ENCODE data around the gene SMG9. TPM values are rescaled to one million over a fixed set of nuclear protein-coding genes. Genes with fewer than 3 reads are reported as not detected.
"Not testable (repeated sequence)": the region's sequence is repeated elsewhere in the genome, so short reads cannot be mapped to it uniquely, and the experiment has no call there.

Gene SMG9
- total and polyA plus RNA-seq, 2 of the 4 experiments (the other 2 are of a cell fraction) = 4.8 to 24.3 TPM

GRCh38 chr19:43775299-43775890 lies 20.6 kb upstream of the SMG9 start:
- Histone ChIP-seq H3K4me2 (ENCODE audit: low read depth, low read length) (no peak overlapping the region), H3K27me3 (ENCODE audit: control insufficient read depth, insufficient read depth, low read length) (peaks cover 11% of the 10 kb centered on the region), H3K4ac (ENCODE audit: low read depth, low read length) (no peak overlapping the region), H2BK20ac (ENCODE audit: low read depth, low read length) (no peak overlapping the region), H2BK15ac (ENCODE audit: low read depth, low read length) (no peak overlapping the region), H2BK5ac (ENCODE audit: low read depth, low read length, poor library complexity, severe bottlenecking) (no peak overlapping the region), H3K14ac (replicated peaks; ENCODE audit: low read depth, low read length) (no peak overlapping the region), H3K27ac (ENCODE audit: insufficient read depth, low read length) (no peak overlapping the region), H3K79me1 (ENCODE audit: low read depth in 1 of 2, low read length in 2 of 2) (no peaks in the 10 kb centered on the region), H2AK9ac (replicated peaks; ENCODE audit: low read depth, low read length, poor library complexity) (peak overlapping the region; percentile 15), H2BK120ac (ENCODE audit: low read depth, low read length) (no peak overlapping the region), H3K9me3 (ENCODE audit: control insufficient read depth, insufficient read depth, low read length) (no peaks in the 10 kb centered on the region), H4K91ac (ENCODE audit: insufficient read depth, low read depth, low read length) (no peak overlapping the region), H2AK5ac (ENCODE audit: low read depth, low read length) (no peak overlapping the region), H3K9ac (ENCODE audit: low read depth, low read length) (no peak overlapping the region), H3K36me3 (ENCODE audit: control insufficient read depth, insufficient read depth, low read length) (no peaks in the 10 kb centered on the region), H2AFZ (replicated peaks; ENCODE audit: low read length, poor library complexity) (no peak overlapping the region), H4K20me1 (ENCODE audit: insufficient read depth, low read length) (no peaks in the 10 kb centered on the region; the same call in 1 of the 2 replicates), H3K4me3 (ENCODE audit: insufficient read depth, low read depth, low read length) (no peak overlapping the region), H4K8ac (ENCODE audit: low read depth in 2 of 2, low read length in 2 of 2) (no peak overlapping the region), H3K18ac (ENCODE audit: low read depth, low read length) (no peak overlapping the region), H3K4me1 (ENCODE audit: control insufficient read depth, insufficient read depth, low read length) (peaks cover 3% of the 10 kb centered on the region), H4K5ac (ENCODE audit: low read depth, low read length) (no peak overlapping the region), H3K56ac (ENCODE audit: extremely low read depth, insufficient read depth, low read length) (no peak overlapping the region), H3K23ac (ENCODE audit: low read depth, low read length) (no peak overlapping the region), H3K9me1 (ENCODE audit: insufficient read depth, low read length) (no peaks in the 10 kb centered on the region)
- DNase-seq (no peak), ATAC-seq (ENCODE audit: low read depth) (no peak)
- no TSS peak for BruUV-seq (replicated peaks)
- TF ChIP-seq RCOR1 (IDR thresholded peaks at IDR 0.05; ENCODE audit: insufficient replicate concordance, low read length) (no peak), USF2 (IDR thresholded peaks at IDR 0.05; ENCODE audit: low read depth, low read length) (no peak)
- intact Hi-C loops (cut with micrococcal nuclease) = no loop called here
- in situ Hi-C loops (cut with MboI; ENCODE audit: low sequenced_read_pairs) = no loop called here
- CTCF ChIA-PET = interaction anchor here (0.9 to 1.6 kb wide), 6 partner anchors 10 to 241 kb away, joined by 3 to 10 read pairs (median 3); no protein-coding TSS in a partner anchor
- POLR2A ChIA-PET (ENCODE audit: unreplicated experiment) = no interaction called here
- no CpG with 5 or more reads among the region's 7 CpGs for WGBS, 2 experiments (ENCODE audit: extremely low coverage in 2 of 2, insufficient read length in 1 of 2)
- dilution Hi-C loops (cut with HindIII; ENCODE audit: low sequenced_read_pairs, unreplicated experiment) = no loop called here

- Histone ChIP-seq H3K14ac (replicated peaks; ENCODE audit: low read depth, low read length) (peak overlapping the region; percentile 80), H3K18ac (ENCODE audit: low read depth, low read length) (peak overlapping the region; percentile 11; the same call in 1 of the 2 replicates), H3K23ac (ENCODE audit: low read depth, low read length) (peak overlapping the region; percentile 15; the same call in 1 of the 2 replicates), H3K4ac (ENCODE audit: low read depth, low read length) (0 out of 2 replicates have a peak overlapping the region, but pooled peaks have one; percentile 40), H2BK120ac (ENCODE audit: low read depth, low read length) (peak overlapping the region; percentile 45; the same call in 1 of the 2 replicates), H2AFZ (replicated peaks; ENCODE audit: low read length, poor library complexity) (peak overlapping the region; percentile 91), H3K4me2 (ENCODE audit: low read depth, low read length) (peak overlapping the region; percentile 53; the same call in 1 of the 2 replicates), H3K27me3 (ENCODE audit: control insufficient read depth, insufficient read depth, low read length) (peaks cover 11% of the 10 kb centered on the region), H4K8ac (ENCODE audit: low read depth in 2 of 2, low read length in 2 of 2) (peak overlapping the region in 1 of 2 experiments; percentile 71; a peak in 2 of 4 replicates), H2AK5ac (ENCODE audit: low read depth, low read length) (peak overlapping the region; percentile 93; the same call in 1 of the 2 replicates)
- intact Hi-C loops (cut with micrococcal nuclease); H3K4me3 ChIP-seq (ENCODE audit: insufficient read depth, low read depth, low read length); H3K36me3 ChIP-seq (ENCODE audit: control insufficient read depth, insufficient read depth, low read length); H2BK20ac ChIP-seq (ENCODE audit: low read depth, low read length); ATAC-seq (ENCODE audit: low read depth); H3K9ac ChIP-seq (ENCODE audit: low read depth, low read length); H3K56ac ChIP-seq (ENCODE audit: extremely low read depth, insufficient read depth, low read length); H2BK15ac ChIP-seq (ENCODE audit: low read depth, low read length); BruUV-seq (replicated peaks); H4K91ac ChIP-seq (ENCODE audit: insufficient read depth, low read depth, low read length); H2BK5ac ChIP-seq (ENCODE audit: low read depth, low read length, poor library complexity, severe bottlenecking); in situ Hi-C loops (cut with MboI; ENCODE audit: low sequenced_read_pairs); H3K27ac ChIP-seq (ENCODE audit: insufficient read depth, low read length); H3K4me1 ChIP-seq (ENCODE audit: control insufficient read depth, insufficient read depth, low read length); H2AK9ac ChIP-seq (replicated peaks; ENCODE audit: low read depth, low read length, poor library complexity); H4K5ac ChIP-seq (ENCODE audit: low read depth, low read length); dilution Hi-C loops (cut with HindIII; ENCODE audit: low sequenced_read_pairs, unreplicated experiment); H4K20me1 ChIP-seq (ENCODE audit: insufficient read depth, low read length); H3K79me1 ChIP-seq (ENCODE audit: low read depth in 1 of 2, low read length in 2 of 2); H3K9me1 ChIP-seq (ENCODE audit: insufficient read depth, low read length); POLR2A ChIA-PET (ENCODE audit: unreplicated experiment); H3K9me3 ChIP-seq (ENCODE audit: control insufficient read depth, insufficient read depth, low read length); DNase-seq: not testable (repeated sequence)
- CTCF ChIA-PET = interaction anchor here (0.9 to 1.6 kb wide), 8 partner anchors 11 to 241 kb away, joined by 3 to 10 read pairs (median 4); no protein-coding TSS in a partner anchor
- WGBS, 2 experiments (ENCODE audit: extremely low coverage in 2 of 2, insufficient read length in 1 of 2) = 48% methylated on average over 5 of the region's 11 CpGs; no CpG with 5 or more reads in 1 of the 2 experiments
These were observed 20.1 kb upstream of the SMG9 start for GRCh38 chr19:43774940-43775258.
